Stimulated activated CD4-positive, alpha-beta T cell treated with anti-CD3 and anti-CD28 coated beads, Interleukin-1b, Interleukin-23, amount 100 ng/mL, for 1 hour (primary cell): ENCODE results near the gene APP.
"Not testable (repeated sequence)": the region's sequence is repeated elsewhere in the genome, so short reads cannot be mapped to it uniquely, and the experiment has no call there.

Experiments used
- DNase-seq, 2 donors: peaks; one replicate each; pipeline ENCODE4 v3.0.0-alpha.2; 2020; ENCODE audit warnings: low read depth in 2 of 2

Gene APP

DNA sequence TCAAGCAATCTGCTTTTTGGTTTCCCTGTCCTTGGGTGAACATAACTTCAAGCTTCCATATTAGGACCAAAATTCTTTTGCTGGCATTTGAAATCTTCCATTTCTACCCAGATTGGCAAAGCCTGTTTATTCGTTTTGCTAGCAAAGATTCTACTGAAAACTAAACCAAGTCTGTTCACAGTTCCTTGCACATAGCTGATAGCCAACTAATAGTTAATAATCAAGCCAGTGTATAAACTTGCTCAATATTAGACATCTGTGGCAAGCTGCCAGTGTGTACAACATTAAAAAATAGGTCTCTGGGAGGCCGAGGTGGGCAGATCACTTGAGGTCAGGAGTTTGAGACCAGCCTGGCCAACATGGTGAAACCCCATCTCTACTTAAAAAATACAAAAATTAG is 6.3 kb downstream of the APP start:
- DNase-seq = no peak

DNA sequence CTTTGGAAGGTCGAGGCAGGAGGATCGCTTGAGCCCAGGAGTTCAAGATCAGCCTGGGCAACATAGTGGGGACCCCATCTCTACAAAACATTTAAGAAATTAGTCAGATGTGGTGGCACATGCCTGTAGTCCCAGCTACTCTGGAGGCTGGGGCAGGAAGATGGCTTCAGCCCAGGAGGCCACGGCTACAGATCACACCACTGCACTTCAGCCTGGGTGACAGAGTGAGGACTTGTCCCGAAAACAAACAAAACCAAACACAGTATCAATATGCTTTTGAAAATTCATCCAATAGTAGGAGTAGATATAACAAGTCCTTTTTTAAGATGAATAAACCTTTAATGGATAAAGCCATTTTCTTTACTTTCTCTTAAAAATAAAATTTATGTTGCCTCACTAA is 8.5 kb downstream of the APP start:
- no peak for DNase-seq

DNA sequence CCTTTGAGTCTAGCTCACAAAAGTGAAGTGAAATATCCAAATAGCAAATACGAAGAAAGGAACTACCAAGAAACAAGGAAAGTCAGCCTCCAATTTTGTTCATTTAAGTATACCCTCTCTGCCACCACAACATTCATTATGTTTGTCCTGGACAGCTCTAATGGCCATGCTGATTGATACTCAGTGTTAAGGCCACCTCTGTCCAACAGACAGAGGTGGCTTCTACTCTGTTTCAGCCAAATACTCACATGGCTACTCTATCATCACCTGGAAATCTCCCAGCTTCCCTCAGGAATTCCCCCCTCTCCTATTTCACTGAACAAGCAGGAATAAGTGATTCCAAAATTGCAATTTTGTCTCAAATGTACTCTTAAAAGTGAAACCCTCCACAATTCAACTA is 10.7 kb downstream of the APP start:
- DNase-seq = no peak

DNA sequence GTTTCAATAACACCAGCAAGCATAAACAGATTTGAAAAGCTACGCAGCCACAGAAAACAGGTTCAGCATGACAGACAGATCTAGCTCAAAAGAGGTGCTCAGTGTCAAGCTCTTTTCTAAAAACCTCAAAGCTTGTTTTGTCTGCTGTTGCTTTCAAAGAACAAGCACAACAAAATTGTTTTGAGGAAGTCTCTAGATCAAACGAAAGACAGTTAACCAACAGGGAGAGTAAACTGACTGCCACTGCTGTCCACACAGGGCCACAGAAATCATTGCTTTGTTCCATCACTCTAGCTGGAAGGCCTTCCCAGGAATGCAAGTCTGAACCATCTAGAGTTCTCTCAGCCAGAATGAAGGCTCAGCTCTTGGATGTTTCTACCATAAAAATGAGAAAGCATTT is 12.8 kb downstream of the APP start:
- no peak for DNase-seq

DNA sequence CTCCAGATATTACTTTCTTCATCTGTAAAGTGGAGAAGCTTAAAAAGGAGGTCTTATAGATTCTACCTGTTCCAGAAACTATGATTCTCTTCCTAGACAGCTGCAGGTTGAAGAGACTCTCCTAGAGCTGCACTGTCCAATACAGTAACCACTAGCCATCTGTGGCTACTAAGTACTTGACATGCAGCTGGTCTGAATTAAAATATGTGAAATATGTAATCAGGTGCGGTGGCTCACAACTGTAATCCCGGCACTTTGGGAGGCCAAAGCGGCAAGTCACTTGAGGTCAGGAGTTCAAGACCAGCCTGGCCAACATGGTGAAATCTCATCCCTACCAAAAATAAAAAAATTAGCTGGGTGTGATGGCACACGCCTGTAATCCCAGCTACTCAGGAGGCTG is 15.8 kb downstream of the APP start:
- no peak for DNase-seq

DNA sequence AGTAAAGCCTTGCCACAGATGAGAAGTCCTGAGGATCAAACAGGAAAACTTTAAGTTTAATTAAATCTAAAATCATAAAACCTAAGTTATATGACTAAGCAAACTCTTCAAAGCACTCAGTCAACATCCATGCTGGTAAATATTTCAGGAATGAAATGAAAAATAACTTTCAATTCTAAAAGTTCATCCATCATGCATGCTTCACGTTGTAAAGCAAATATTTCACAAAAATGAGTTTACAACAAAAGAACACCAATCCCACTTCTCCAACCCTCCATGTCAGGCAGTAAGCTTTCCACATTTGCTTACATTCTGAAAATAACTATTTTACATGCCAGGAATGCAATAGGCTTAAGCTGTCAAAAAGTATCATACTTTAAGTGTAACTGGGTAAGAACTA is 16.8 kb downstream of the APP start:
- DNase-seq = no peak

DNA sequence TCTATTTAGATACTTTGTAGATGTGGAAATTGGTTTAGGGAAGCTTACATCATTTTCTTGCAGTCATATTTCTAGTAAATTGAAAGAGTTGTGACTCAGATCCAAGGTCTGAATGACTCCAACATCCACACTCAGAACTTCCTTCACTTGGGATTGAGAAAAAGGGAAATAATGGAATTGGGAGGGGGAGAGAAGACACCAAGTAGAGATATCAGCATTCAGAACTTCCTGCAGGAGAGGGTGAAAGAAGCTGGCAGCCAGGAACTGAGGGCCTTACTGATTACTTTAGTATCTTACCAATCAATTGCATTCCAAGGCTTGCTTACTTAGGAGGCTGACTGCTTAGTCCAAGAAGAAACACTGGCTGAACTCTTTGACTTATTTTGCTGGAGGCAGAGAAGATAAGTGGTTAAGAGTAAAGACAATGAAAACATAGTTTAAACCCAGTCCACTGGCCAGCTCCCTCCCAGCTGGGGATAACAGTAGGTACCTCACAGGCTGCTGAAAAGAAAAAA is 21.7 kb downstream of the APP start:
- no peak for DNase-seq

DNA sequence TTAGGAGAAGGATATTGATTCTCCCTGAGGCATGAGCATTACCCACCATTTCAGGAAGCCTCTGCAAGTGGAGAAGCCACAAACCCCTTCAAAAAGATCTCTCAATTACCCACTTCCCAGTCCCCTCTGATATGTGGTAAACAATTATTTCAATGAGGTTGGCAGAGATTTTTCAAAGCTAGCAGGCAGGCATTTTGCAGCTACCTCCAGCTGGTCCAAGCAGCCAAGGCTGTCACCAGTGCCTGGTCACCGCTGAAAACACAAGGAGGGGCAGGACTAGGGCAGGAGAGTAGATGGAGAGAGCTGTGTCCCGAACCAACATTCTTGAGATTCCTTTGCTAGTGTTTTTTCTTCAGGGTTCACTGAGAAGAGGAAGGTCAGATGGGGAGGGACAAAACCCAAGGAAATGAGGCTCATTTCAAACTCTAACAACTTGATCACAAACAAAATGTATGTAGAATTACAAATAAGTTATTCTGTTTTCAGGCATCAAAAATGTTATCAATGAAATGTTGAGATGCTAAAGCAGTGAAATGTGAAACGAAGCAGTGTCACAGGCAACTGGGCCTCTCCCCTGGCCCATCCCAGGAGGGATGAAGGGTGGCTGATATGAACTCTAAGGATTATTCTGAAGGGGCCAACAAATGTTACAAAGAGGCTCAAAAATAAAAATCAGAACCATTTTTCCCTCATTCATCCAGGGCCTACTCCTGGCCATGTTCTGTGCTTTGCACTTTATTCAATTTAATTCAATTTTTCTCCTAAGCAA is 22.3 kb downstream of the APP start:
- DNase-seq = no peak

DNA sequence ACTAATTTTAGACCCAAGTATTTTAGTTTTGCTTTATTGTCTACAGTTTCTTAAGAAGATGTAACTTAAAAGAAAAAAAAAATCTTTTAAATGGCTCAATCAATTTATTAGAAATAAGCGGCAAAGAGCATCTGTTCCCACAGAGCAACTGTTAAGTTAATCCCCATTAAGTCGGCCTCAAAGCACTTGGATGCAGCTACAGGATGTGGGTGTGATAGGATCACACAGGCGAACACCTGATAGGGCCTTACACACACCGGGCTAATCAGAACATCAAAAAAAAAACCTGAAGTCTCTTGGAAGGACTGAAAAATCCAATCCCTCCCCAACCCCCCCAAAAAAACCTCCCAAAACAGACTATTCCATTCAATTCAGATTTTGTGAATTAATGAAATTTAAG is 23.0 kb downstream of the APP start:
- DNase-seq = no peak

DNA sequence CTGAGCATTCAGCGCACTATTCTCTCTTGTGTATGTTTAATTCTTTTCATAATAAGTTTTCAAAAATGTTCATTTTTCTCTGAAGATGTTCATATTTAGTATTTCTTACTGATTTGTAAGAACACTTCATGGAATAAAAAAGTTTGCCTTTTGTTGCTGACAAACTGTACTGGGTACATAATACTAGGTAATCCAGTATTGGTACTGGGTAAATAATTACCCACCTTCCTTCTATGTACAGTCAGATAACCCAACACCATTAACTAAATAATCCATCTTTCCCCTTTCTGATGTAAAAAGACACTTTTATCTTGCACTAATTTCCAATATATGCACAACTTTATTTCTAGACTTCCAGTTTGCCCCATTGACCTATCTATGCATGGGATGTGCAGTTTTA is 23.9 kb downstream of the APP start:
- DNase-seq = no peak

DNA sequence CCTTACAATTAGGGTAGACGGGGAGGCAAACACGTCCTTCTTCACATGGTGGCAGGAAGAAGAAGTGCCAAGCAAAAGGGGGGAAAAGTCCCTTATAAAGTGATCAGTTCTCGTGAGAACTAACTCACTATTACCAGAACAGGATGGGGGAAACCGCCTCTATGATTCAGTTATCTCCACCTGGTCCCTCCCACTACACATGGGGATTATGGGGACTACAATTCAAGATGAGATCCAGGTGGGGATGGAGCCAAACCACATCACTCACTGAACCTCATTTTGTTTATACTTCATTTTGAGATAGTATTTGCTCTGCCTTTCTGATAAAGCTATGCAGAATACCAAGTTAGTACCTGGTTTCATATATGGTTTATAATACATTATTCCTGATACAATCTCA is 26.5 kb downstream of the APP start:
- DNase-seq = no peak

DNA sequence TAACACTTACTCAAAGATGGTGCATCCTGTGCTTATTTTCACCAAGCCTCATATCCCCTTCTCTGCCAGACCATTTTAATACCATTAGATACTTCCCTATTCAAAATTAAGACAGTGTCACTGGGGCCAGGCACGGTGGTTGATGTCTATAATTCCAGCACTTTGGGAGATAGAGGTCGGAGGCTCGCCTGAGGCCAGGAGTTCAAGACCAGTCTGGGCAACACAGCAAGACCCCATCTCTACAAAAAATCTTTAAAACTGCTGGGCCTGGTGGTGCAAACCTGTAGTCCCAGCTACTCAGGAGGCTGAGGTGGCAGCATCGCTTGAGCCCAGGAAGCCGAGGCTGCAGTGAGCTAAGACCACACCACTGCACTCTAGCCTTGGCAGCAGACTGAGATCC is 28.2 kb downstream of the APP start:
- DNase-seq = no peak

DNA sequence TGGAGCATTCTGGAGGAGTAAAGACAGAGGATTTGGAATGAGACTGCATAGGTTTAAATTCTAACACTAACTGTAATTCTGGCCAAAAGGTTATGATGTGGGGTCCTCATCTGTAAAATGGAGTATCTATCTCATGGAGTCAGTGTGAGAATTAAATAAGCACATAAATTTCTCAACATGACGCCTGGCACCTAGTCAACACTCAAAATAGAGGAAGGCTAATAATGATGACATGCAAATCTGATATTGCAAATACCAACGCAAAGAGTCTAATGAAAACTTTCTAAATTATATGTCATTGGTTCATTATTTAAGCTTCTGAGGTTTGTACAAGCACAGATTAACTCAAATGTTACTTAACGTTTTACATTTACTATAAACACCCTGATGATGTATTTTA is 29.6 kb downstream of the APP start:
- no peak for DNase-seq

DNA sequence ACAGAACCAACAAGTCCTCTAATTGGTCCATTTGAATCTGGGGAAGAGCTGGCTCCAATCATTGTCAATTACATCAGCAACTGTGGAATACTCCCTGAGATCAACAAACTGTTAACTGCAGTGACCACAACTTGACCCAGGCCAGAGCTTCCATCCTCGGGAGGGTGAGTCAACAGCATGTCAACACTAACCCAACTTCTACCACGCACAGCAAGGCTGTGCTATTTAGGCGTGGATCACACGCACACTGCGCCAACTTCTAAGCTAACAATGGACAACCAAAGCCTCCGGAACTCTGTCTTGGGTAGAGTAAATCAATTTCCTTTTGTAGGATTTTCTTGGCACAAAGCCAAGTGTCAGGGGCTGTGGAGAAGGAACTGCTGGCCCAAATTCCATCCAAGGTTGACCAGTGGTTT is 30.4 kb downstream of the APP start:
- no peak for DNase-seq

DNA sequence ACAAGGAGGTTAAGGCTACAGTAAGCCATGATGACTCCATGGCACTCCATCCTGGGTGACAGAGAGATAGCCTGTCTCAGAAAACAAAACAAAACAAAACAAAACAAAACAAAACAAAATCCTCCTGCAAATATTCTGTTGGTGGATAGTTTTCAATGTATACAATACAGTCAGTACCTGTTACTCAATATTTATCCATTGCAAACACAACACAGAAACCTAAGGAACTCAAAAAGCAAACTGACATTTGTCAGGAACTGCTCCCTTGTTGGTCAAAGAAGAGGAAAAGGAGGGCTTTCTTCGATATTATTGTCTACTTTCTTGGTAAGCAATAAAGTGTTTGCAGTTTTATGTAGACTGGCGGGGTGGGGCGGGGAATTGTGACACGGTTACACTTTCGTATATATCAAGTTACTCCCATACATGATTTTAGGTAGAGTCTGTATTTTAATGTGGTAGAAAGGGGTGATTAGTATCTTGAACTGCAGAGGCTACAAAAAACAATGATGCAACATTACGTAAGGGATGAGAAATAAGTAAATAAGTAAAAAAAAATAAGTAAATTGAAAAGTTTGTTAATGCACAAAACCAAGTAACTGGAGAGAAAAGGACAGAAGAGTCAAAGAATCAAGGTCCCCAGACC is 31.8 kb downstream of the APP start:
- no peak for DNase-seq

DNA sequence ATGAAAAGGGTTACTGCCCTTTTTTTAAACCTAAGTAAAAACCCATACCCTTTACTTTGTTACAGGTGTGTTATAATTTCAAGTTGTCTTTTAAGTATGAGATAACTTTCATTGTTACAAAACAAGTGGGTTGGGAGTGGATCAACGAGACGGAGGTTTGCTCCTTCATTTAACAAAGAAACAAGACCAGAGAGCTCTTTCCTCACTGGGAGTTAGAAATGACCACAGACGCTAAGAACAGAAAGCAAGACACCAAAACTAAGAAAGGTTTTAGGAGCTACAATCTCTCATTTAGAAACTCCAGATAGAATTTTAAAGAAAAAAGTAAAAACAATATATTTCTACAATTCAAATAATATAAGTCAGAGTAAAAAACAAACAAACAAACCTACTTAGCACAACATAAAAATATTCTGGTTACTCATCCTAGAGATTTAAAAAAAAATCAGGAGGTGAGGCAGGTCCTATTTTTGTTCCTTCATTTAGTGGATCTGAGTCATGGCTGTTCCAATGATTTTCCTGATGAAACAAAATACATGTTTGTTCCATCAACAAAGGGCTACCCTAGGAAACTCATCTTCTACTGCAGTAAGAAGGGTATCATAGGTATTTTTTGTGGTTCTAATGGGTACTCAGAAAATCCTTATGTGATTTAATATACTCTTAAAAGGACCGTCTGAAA is 33.0 kb downstream of the APP start:
- no peak for DNase-seq

DNA sequence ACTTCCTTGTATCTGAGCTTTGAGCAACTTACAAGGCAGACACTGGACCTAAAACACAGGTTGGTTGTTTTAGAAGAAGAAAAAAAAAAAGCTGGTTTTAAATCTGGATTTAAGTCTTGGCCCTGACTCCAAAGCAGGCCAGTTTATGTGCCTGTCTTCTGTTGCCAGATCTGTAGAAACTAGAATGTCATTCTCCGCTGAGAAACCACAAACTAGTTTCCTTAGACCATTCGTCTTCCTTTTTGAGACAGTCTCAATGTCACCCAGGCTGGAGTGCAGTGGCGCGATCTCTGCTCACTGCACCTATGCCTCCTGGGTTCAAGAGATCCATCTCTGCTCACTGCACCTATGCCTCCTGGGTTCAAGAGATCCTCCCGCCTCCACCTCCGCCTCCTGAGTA is 33.9 kb downstream of the APP start:
- DNase-seq = no peak

DNA sequence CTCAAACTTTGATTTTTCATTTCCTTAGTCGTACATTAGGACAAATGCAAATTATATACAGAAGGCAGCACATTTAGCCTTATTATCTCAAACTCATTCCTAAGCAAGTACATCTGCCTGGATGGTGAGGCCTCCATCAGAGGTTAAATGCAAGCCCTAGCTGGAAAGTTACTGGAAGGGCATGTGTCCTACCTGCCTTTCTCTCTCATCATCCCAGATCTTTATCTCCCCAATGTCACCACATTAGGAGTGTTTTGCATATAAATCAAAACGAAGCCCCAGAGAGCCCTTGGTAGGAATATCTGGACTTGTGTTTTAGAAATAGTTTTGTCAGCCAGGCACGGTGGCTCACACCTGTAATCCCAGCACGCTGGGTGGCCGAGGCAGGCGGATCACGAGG is 35.0 kb downstream of the APP start:
- no peak for DNase-seq

DNA sequence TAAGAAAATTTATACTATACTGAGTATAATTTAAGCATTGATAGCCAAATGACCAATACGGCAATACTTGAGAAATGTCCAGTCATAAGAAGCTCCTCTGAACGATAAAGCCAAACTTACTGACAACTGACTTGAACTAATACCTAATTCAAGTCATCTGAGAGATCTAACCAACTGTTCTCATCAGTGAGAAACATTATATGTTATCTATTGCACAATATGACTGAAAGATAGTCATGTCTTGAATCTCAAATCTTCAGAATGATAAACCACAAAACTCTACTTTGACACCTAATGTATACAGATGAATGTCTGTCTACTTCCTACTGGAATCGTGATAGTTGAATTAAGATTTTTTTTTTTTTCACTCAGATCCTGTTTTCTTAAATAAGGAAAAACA is 39.0 kb downstream of the APP start:
- DNase-seq = no peak

DNA sequence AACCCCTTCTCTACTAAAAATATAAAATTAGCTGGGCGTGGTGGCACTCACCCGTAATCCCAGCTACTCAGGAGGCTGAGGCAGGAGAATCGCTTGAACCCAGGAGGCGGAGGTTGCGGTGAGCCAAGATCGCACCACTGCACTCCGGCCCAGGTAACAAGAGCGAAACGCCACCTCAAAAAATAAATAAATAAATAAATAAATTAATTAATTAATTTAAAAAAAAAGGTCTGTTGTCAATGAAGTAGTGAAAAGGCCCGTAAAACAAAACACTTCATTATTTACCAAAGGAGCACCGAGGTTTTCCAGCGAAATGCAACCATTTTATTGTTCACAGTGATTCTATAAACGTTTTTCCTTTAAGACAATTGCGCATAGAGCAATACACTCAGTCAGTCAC is 39.5 kb downstream of the APP start:
- not testable (repeated sequence) for DNase-seq

DNA sequence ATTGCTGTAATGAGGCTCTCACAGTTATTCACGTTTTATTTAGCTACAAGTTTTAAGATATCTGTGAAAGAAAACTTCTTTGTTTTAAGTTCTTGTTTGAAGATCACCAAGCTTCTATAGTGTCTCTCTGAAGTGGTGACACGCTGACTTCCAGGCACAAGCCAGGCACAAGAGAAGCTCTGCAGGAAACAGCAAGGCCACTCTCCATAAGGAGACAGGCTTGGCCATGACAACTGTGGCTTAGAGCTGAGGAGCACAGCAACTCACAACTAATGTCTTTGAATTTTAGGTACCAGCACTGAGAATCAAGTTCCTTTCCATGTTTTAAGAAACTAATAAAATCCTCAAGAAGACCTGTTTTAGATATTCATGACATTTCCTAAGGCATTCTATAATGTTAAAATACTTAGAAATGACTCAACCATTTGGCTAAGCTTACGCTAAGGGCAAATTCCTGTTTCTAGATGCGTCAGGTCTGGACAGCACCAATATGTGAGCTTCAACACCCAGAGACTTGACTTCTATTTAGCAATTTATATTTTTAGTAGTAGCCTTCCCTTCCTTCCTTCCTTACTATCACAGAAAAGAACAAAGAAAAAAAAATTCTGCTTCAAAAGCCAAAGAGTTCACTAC is 40.2 kb downstream of the APP start:
- no peak for DNase-seq

DNA sequence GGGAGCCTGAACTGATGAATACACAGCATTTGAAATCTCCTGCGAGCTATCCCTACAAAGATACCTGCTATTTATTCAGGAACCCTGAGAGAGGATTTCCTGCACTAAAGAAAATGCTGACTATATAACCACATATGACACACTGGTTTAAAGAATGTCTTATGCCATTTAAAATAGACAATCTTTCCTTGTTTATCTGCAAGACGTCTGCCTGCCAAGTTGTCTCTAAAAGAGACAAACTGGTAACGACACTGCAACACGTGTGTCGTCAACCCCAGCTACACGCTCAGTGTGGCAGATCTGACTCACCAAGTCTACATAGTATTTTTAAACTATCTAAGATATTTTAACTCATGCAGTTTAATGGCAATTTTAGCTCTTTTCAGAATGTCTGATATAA is 42.7 kb downstream of the APP start:
- no peak for DNase-seq
